ENCODE data around the gene SLAIN2.

The SLAIN2 gene

GRCh38 chr4:48334900-48335384 lies 6.4 kb upstream of the SLAIN2 start:
- no peak for DNase-seq

GRCh38 chr4:48336146-48336870 lies 5.0 kb upstream of the SLAIN2 start:
- DNase-seq, result no peak

- no peak for DNase-seq
Observed at GRCh38 chr4:48337731-48338130, 3.6 kb upstream of the SLAIN2 start.

GRCh38 chr4:48339642-48340041 lies 1.7 kb upstream of the SLAIN2 start:
- no peak for DNase-seq

GRCh38 chr4:48340276-48340964 lies 909 bp upstream of the SLAIN2 start:
- no peak for DNase-seq

- no peak for DNase-seq
Observed at GRCh38 chr4:48341776-48342605, 662 bp downstream of the SLAIN2 start.

GRCh38 chr4:48342606-48342880 lies 1.2 kb downstream of the SLAIN2 start:
- no peak for DNase-seq

- no peak for DNase-seq
Observed at GRCh38 chr4:48343035-48343434, 1.7 kb downstream of the SLAIN2 start.

- DNase-seq, result no peak
Observed at GRCh38 chr4:48343551-48343950, 2.2 kb downstream of the SLAIN2 start.

GRCh38 chr4:48345542-48345941 lies 4.2 kb downstream of the SLAIN2 start:
- DNase-seq, result no peak

GRCh38 chr4:48346594-48346993 lies 5.3 kb downstream of the SLAIN2 start:
- DNase-seq, result no peak

GRCh38 chr4:48347282-48347921 lies 6.1 kb downstream of the SLAIN2 start:
- no peak for DNase-seq

- no peak for DNase-seq
Observed at GRCh38 chr4:48350871-48351270, 9.5 kb downstream of the SLAIN2 start.

GRCh38 chr4:48352793-48353192 lies 11.5 kb downstream of the SLAIN2 start:
- DNase-seq, result no peak

- DNase-seq, result no peak
Observed at GRCh38 chr4:48356355-48356754, 15.0 kb downstream of the SLAIN2 start.

- DNase-seq, result no peak
Observed at GRCh38 chr4:48360285-48361011, 19.1 kb downstream of the SLAIN2 start.

GRCh38 chr4:48361012-48361400 lies 19.7 kb downstream of the SLAIN2 start:
- DNase-seq, result no peak

GRCh38 chr4:48366611-48367010 lies 25.3 kb downstream of the SLAIN2 start:
- no peak for DNase-seq

GRCh38 chr4:48367016-48367415 lies 25.7 kb downstream of the SLAIN2 start:
- DNase-seq, result no peak

GRCh38 chr4:48368389-48368788 lies 27.1 kb downstream of the SLAIN2 start:
- no peak for DNase-seq

- DNase-seq, result no peak
Observed at GRCh38 chr4:48369248-48369647, 27.9 kb downstream of the SLAIN2 start.

GRCh38 chr4:48369771-48370170 lies 28.4 kb downstream of the SLAIN2 start:
- no peak for DNase-seq
